Parathyroid adenoma (tissue), 2 donors: ENCODE measurements around the gene LILRB4.
"Not testable (repeated sequence)": the region's sequence is repeated elsewhere in the genome, so short reads cannot be mapped to it uniquely, and the experiment has no call there.

ENCODE experiments used
- H2AFZ ChIP-seq: fragments of 300-600 bp; sonication (generic); one replicate; pipeline ENCODE4 v1.7.0; 2017; ENCODE audit warnings: antibody characterized with exemption, mild to moderate bottlenecking
- H3K27ac ChIP-seq: fragments of 300-600 bp; sonication (generic); one replicate; pipeline ENCODE4 v1.7.0; 2017
- H3K27me3 ChIP-seq: fragments of 300-600 bp; sonication (generic); one replicate; pipeline ENCODE4 v1.7.0; 2017; ENCODE audit warnings: low read length; ENCODE audit not compliant: control insufficient read depth, insufficient read depth
- H3K36me3 ChIP-seq: fragments of 300-600 bp; sonication (generic); one replicate; pipeline ENCODE4 v1.7.0; 2017; ENCODE audit warnings: low read length; ENCODE audit not compliant: control insufficient read depth, insufficient read depth
- H3K4me1 ChIP-seq: fragments of 300-600 bp; sonication (generic); one replicate; pipeline ENCODE4 v1.7.0; 2017; ENCODE audit warnings: control low read depth
- H3K4me2 ChIP-seq: fragments of 300-600 bp; sonication (generic); one replicate; pipeline ENCODE4 v1.7.0; 2017; ENCODE audit warnings: low read length
- H3K4me3 ChIP-seq: fragments of 300-600 bp; sonication (generic); one replicate; pipeline ENCODE4 v1.7.0; 2017; ENCODE audit warnings: low read depth, low read length
- H3K79me2 ChIP-seq: fragments of 300-600 bp; sonication (generic); one replicate; pipeline ENCODE4 v1.7.0; 2017; ENCODE audit warnings: control low read depth
- H3K9ac ChIP-seq: fragments of 300-600 bp; sonication (generic); one replicate; pipeline ENCODE4 v1.7.0; 2017; ENCODE audit warnings: mild to moderate bottlenecking
- H3K9me3 ChIP-seq: fragments of 300-600 bp; sonication (generic); one replicate; pipeline ENCODE4 v1.7.0; 2017; ENCODE audit warnings: low read length; ENCODE audit not compliant: control insufficient read depth
- CTCF ChIP-seq: fragments of 300-600 bp; sonication (generic); IDR thresholded peaks from one replicate; pipeline ENCODE4 v1.7.0; 2017; ENCODE audit warnings: antibody characterized with exemption, mild to moderate bottlenecking
- donor health status: primary hyperparathyroidism.

Gene LILRB4

GRCh38 chr19:54677217-54677616, 14.4 kb downstream of the LILRB4 start:
- no peaks in the 10 kb centered on the region for H3K27me3 ChIP-seq
- H3K36me3 ChIP-seq = no peaks in the 10 kb centered on the region
- no peaks in the 10 kb centered on the region for H3K4me1 ChIP-seq

GRCh38 chr19:54681596-54681995, 18.8 kb downstream of the LILRB4 start:
- not testable (repeated sequence) for H3K4me3 ChIP-seq, H3K9me3 ChIP-seq, H3K27me3 ChIP-seq, H3K79me2 ChIP-seq, H2AFZ ChIP-seq, H3K27ac ChIP-seq, H3K9ac ChIP-seq, H3K36me3 ChIP-seq, H3K4me2 ChIP-seq, H3K4me1 ChIP-seq

More at GRCh38 chr19:54677217-54677616, 14.4 kb downstream of the LILRB4 start:
- Histone ChIP-seq H2AFZ (no peak overlapping the region), H3K9ac (no peak overlapping the region), H3K27ac (no peak overlapping the region), H3K9me3 (no peaks in the 10 kb centered on the region), H3K4me3 (no peak overlapping the region), H3K4me2 (no peak overlapping the region), H3K79me2 (no peaks in the 10 kb centered on the region)
- TF ChIP-seq CTCF = no peak

- Histone ChIP-seq H3K27ac (no peak overlapping the region), H3K9ac (no peak overlapping the region), H2AFZ (no peak overlapping the region), H3K9me3 (no peaks in the 10 kb centered on the region), H3K79me2 (no peaks in the 10 kb centered on the region), H3K36me3 (no peaks in the 10 kb centered on the region), H3K27me3 (no peaks in the 10 kb centered on the region), H3K4me2 (no peak overlapping the region), H3K4me3 (no peak overlapping the region), H3K4me1 (no peaks in the 10 kb centered on the region)
- no peak for TF ChIP-seq CTCF
Measured at GRCh38 chr19:54682306-54682856, 19.6 kb downstream of the LILRB4 start.

GRCh38 chr19:54684527-54684926, 21.7 kb downstream of the LILRB4 start:
- H3K27ac ChIP-seq = no peak overlapping the region
- H3K36me3 ChIP-seq = no peaks in the 10 kb centered on the region
- H3K9me3 ChIP-seq = no peaks in the 10 kb centered on the region
- no peak overlapping the region for H2AFZ ChIP-seq
- no peaks in the 10 kb centered on the region for H3K79me2 ChIP-seq
- no peak for TF ChIP-seq CTCF
- no peak overlapping the region for H3K9ac ChIP-seq
- H3K4me2 ChIP-seq = no peak overlapping the region
- H3K4me3 ChIP-seq = no peak overlapping the region
- H3K4me1 ChIP-seq = no peaks in the 10 kb centered on the region
- H3K27me3 ChIP-seq = no peaks in the 10 kb centered on the region

- Histone ChIP-seq H3K4me3 (no peak overlapping the region), H3K9ac (no peak overlapping the region), H3K27ac (no peak overlapping the region), H3K27me3 (no peaks in the 10 kb centered on the region), H3K9me3 (no peaks in the 10 kb centered on the region), H3K79me2 (no peaks in the 10 kb centered on the region), H3K4me2 (no peak overlapping the region), H3K36me3 (no peaks in the 10 kb centered on the region), H3K4me1 (no peaks in the 10 kb centered on the region), H2AFZ (no peak overlapping the region)
- no peak for TF ChIP-seq CTCF
Measured at GRCh38 chr19:54691582-54692297, 29.0 kb downstream of the LILRB4 start.
